ENCODE data around the gene IL1RAPL2.

- TF ChIP-seq CTCF (IDR thresholded peaks at IDR 0.05; ENCODE audit: extremely low read depth in 1 of 2, insufficient read depth in 1 of 2, low read depth in 1 of 2, low read length in 2 of 2), result no peak
- TF ChIP-seq POLR2A (IDR thresholded peaks at IDR 0.05; ENCODE audit: low read depth, low read length), result no peak
- no peak for TF ChIP-seq EZH2 (IDR thresholded peaks at IDR 0.05; ENCODE audit: borderline replicate concordance, low read depth, low read length, severe bottlenecking)
- TF ChIP-seq JUN (IDR thresholded peaks at IDR 0.05; ENCODE audit: borderline replicate concordance, insufficient read depth, insufficient read length, low read depth), result no peak
- TF ChIP-seq MYC (IDR thresholded peaks at IDR 0.05; ENCODE audit: low read depth, low read length), result no peak
- no peak for TF ChIP-seq POLR2AphosphoS5 (IDR thresholded peaks at IDR 0.05; ENCODE audit: insufficient read depth, low read depth, low read length)
- no peak for TF ChIP-seq GATA2 (IDR thresholded peaks at IDR 0.05; ENCODE audit: insufficient read depth, insufficient read length, low read depth, low read length)
- TF ChIP-seq MAX (IDR thresholded peaks at IDR 0.05; ENCODE audit: insufficient read depth, insufficient read length), result no peak
- no peak for TF ChIP-seq FOS (IDR thresholded peaks at IDR 0.05; ENCODE audit: borderline replicate concordance, insufficient read depth, low read length)
Observed at GRCh38 chrX:104742355-104742754, 176.4 kb downstream of the IL1RAPL2 start.
